HG02840 (cell line): ENCODE measurements around the gene HS3ST3A1.
"Not testable (repeated sequence)": the region's sequence is repeated elsewhere in the genome, so short reads cannot be mapped to it uniquely, and the experiment has no call there.

Source experiments
- ATAC-seq: cut with Tn5 transposase; IDR thresholded peaks from one replicate; pipeline ENCODE4 v1.9.1; 2021; ENCODE audit warnings: mild to moderate bottlenecking, moderate library complexity, moderate number of reproducible peaks; ENCODE audit not compliant: unreplicated experiment, low FRiP score

Gene HS3ST3A1

DNA sequence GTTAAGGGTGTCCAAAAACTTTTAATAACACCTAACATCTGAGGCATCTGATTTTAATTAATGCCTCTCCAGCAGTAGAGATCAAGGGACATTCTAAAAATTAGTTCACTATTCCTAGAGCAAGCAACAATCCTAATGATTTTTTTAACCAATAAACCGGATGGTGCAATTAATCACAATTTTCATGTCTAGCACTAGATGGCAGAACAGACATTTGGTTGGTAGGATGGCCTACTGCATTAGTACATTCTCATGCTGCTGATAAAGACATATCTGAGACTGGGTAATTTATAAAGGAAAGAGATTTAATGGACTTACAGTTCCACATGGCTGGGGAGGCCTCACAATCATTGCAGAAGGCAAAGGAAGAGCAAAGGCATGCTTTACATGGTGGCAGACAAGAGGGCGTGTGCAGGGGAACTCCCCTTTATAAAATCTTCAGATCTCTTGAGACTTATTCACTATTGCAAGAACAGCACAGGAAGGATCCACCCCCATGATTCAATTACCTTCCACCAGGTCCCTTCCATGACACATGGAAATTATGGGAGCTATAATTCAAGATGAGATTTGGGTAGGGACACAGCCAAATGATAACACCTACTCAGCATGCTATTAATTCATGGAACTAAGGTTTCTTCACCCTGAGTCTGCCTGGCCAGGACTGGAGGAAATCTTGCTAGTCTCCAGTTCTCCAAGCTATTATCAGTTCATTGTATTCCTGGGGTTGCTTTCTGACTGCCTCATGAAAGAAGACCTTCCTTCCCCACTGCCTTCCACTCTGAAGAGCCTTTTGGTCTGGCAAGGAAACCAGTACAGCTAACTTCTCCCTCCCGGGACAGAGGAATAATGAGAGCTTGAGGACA is 24.8 kb downstream of the HS3ST3A1 start:
- no peak for ATAC-seq

DNA sequence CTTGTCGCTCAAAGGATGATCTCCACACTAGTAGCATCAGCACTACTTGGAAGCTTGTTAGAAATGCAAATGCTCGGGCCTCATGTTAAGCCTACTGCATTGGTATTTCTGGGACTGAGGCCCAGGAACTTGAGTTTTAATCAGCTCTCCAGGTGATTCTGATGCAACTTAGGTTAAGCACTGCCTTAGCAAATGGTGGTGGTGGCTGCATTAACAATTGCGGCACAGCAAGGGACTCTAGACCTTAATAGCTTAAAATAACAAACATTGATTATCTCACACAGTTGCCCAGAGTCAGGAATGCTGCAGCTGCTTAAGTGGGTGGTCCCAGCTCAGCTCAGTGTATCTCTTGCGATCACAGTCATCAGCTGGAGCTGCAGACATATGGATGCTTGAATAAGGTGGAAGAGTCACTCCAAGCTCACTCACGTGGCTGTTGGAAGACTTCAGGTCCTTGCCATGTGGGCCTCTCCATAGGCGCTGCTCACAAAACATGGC is 25.8 kb downstream of the HS3ST3A1 start:
- ATAC-seq: no peak

DNA sequence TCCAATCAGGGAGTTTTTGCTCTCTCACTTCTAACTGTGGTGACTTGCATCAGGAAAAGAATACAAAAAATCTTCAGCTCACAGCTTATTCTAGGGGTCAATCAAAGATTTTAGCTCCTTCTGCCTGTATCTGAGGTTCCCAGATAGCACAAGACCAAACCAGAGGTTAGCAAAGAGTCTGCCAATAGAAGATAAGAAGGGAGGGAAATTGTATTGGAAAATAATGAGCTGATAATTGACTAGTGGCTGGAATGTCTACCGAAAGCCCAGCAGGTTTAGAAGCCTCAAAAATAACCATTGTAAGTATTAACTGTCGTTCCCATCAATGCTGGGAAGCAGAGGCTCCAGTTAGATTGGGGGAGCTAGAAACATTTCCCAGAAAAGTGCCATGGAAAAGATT is 26.3 kb downstream of the HS3ST3A1 start:
- ATAC-seq: no peak

DNA sequence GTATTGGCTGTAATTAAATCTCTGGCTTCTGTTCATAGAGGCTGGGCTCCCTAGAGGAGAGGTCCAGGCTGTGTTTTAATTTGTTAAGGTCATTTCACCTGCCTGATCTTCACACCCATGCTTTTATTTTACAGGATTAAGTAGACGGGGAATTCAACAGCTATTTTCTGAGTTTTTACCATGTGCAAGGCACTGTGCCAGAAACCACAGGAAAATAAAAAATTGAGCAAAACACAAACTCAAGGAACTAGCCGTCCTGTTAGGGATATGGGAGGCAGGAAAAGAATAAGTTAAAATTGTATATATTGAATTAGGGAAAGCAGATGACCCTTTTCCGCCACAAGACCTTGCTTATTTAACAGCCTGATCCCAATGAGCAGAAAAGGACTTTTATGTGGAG is 29.1 kb downstream of the HS3ST3A1 start:
- ATAC-seq: no peak

DNA sequence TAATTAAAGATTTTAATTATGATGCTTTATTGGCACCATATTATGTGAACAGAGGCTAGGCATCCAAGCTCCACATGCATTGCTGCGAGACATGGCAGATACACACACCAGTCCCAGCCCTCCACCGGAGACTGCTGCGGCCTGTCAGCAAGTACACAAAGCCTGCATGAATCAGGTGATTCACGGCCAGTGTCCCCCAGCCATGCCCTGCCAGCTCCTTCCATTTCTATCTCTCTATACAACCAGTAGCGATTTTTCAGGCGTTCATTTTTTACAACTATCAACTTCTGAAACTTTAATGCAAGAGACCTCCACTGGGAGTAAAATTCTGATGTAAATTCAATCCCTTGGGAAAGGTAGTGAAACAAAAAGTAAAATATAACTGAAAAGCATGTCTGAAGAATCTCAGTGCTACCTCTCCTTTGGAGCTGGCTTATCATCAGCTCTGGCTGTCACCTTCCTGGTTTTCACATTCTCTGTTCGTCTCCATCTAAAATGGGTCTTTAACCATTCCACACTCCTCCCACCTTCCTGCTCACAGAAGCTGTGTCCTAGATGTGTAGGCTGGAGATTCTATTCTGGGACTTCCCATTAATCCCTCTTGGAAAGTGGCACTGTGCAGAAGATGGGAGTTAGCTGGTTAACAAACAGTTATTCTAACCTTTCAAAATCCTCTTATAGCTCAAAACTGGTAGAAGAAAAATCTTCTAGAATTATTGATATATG is 32.2 kb downstream of the HS3ST3A1 start:
- no peak for ATAC-seq

DNA sequence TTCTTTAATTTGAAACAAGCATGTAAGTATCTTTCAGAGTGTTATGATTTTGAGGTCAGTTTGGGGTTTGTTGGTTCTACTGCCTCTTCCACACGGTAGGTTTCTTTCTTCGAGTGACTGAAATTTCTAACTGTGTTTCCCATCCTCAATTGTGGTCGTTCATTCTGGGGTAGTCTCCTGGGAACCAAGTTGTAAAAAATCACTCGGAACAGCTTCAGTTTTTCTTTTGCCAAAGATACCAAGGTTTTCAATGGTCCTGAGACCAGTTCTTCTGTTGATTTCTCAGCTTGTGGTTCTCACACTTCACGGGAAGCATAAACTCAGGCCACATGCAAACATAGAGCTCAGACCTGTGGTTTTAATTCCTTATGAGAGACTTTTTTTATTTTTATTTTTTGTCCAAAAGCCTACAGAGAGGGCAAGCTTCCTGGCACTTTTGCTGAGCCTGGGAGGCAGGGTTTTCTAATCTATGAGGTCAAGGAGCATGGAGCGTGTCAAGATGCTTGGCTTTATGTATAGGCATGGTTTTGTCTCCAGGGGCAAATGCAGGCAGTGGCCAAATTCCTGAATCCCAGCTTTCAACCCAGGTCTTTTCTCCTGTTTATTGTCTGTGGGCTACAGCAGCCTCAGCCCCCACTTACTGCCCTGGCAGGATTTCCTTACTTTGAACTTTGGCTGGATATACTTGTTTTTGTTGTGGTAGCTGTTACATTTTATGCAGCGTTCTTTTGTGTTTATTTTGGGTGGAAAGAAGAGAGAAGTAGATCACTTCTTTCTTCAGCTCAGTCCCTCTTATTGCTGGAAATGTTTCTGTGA is 32.9 kb downstream of the HS3ST3A1 start:
- ATAC-seq: no peak

DNA sequence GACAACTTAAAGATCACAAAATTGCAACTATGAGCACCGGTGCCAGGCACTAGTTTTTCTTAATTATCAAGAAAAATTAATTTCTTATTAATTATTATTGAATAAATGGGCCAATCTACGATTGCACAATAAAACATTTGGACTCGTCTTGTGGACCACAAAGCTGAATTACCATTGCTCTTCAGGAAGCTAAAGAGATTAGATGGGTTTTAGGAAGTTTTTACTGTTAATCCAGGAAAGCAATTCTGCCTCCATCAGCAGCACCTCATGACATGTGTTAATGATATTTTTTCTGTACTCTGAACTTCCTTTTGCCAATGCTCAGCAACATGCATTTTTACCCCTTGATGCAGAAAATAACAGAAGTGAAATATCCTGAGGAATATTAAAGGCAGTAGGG is 37.9 kb downstream of the HS3ST3A1 start:
- ATAC-seq: no peak

DNA sequence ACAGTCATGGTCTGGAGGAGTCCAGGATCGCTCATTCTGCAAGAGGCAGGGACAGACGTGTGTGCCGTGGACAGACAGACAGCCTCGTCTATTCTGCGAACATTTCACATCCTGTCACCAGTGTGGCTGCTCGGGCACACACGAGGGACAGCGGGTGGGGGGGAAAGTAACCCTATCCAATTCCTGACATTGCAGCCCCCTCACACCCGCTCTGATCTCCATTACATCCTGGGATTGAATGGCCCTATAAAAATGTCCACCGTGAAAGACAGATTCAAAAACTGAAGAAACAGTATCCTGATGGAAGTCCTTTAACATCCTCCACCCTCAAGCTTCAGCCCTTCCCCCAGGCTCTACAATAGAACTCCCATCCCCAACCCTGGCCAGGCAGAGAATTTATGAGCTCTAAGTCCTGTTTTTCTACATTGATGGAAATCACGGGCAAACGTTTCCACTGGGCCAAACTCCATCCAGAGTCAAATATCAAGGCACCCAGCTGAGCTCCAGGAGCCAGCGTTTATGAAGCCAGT is 39.4 kb downstream of the HS3ST3A1 start:
- ATAC-seq: no peak

DNA sequence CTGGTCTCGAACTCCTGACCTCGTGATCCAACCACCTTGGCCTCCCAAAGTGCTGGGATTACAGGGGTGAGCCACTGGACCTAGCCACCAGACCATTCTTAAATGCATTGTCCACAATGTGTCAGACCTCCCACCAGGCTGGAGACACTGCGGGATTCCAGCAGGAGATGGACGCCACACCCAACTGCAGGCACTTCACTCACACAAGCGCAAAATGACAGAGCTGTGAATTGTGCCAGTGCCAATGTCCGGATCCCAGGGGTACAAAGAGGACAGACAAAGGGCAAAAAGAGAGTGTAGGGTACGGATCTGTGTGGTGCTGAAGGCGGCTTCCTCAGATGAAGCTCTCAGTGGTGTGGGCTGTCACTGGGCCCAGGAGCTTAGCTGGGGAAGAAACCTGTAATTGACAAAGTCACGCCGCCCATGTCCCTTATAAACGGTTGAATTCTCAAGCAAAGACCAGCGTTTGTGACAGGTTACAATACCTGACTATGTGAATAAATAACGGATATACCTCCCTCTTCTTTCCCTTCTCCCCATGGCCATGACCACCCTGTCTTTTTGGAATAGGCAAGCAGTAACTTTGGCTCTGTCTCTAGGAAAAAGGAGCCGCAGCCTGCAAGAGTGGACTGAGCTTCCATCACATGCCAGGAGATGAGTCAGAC is 40.0 kb downstream of the HS3ST3A1 start:
- ATAC-seq: no peak

DNA sequence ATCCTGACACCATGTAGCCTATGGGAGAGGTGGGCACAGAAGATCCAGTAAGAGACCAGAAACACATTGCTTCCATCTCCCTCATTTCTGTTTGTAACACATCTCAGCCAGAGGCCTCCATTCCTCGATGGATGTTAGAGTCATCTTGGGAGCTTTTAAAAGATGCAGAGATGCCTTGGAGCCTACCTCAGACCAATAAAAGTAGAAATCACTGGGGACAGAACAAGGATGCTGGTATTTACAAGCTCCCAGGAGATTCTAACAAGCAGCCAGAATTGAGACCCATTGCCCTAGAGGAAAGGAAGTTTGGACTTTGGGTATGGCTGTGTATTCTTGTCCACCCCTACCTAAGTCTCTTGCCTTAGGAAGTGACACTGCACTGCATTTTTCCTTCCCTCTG is 40.8 kb downstream of the HS3ST3A1 start:
- ATAC-seq: no peak

DNA sequence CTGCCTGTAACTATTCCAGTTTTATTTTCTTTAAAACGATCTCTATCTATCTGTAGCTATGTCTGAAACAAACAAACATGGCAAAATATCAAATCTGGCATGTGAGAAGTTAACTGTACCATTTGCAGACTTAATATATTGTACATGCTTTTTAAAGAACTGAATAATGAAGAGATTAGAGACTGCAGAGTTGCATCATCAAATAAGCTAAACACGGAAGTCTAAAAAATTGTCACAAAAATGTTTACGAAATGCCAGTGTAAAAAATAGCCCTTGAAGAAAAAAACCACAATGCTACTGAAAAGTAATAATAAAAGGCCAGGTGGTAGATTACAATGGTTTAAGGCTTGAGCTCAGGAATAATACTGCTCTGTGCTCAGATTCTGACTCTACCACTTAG is 43.1 kb downstream of the HS3ST3A1 start:
- ATAC-seq: no peak

DNA sequence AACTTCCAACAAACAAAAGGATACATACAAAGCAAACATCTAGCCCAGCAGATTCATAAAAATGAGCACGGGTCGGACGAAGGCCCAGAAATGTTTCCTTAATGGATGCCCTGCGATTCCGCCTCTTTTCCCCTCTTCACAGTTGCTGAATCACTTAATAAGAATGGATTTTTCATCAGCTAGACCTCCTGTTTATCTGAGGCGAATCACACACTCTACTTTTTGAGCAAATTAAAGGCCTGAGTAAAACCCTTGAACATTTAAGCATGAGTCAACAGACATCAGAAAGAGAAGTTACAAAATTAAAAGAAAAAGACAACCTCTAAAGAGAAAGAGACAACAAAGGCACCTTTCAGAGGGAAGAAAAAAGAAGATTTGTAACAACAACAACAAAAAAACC is 44.7 kb downstream of the HS3ST3A1 start:
- no peak for ATAC-seq

DNA sequence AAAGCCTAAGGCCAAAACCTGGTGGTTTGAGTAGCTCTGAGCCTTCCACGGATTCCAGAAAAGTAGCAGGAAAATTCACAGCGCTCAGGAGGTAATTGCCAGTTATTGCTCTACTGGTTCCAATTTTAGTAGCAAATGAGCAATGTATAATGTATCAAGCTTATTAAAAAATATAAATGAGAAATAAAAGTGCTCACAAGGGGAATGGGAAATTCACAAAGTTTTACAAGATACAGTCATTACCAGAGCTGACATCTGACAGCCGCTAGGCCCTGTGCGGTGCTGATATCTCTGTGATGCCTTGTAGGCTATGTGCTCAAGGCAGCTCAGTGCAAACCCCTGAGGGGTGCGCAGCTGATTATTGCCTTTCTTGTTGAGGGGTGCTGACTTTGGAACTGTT is 47.5 kb downstream of the HS3ST3A1 start:
- ATAC-seq: no peak

DNA sequence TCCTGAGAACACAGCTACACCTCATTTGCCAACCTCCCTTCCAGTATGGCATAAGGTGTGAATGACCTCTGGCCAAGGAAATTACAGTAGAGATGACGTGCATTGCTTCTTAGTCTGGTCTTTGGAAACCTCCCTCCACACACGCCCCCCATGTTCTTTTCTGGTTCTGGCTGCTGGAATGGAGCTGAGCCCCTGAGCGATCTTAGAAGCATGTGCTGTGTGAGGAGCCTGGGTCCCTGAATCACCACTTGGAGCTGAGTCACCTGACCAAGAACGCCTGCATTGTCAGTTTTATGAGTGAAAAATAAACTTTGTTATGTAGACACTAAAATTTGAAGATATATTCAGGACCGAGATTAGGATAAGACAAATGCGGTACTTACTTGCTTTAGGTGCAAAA is 51.4 kb downstream of the HS3ST3A1 start:
- ATAC-seq: no peak

DNA sequence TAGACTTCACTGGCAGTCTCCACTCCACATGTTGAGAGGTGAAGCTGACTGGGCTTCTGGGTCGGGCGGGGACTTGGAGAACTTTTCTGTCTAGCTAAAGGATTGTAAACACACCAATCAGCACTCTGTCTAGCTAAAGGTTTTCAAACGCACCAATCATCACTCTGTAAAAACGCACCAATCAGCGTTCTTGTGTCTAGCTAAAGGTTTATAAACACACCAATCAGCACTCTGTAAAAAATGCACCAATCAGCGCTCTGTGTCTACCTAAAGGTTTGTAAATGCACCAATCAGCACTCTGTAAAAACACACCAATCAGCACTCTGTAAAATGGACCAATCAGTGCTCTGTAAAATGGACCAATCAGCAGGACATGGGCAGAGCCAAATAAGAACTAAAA is 53.2 kb downstream of the HS3ST3A1 start:
- not testable (repeated sequence) for ATAC-seq

DNA sequence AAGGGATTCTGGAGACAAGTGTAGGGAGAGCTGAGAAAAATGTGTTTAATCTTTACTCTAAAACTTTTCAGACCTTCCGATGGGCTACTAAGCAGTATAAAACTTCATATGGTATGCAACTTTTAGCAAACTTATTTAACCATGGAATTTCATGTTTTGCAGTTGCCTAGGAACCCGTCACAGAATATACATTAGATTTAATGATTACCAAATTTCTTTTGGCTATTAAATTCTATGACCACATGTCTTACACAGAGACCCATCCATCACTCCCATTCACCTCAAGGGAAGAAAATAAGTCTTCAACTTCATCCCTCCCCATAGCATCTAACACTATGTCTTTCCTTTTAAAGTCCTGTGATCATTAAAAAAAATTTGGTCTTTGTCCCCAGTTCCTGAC is 54.9 kb downstream of the HS3ST3A1 start:
- no peak for ATAC-seq

DNA sequence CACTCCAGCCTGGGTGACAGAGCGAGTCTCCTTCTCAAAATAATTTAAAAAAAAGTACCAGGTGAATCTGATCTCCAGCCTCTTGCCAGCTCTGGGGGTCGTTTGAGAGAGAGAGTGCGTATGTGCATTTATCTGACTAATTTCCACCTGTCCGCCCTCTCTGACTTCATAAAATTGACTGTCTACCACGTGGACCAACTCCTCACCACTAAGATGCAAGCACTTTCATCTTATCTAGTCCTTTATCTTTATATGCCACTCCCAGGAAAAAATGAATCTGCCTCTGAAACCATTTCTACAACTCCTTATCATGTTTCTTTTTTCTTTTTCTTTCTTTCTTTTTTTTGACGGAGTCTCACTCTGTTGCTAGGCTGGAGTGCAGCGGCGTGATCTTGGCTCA is 55.8 kb downstream of the HS3ST3A1 start:
- ATAC-seq: no peak

DNA sequence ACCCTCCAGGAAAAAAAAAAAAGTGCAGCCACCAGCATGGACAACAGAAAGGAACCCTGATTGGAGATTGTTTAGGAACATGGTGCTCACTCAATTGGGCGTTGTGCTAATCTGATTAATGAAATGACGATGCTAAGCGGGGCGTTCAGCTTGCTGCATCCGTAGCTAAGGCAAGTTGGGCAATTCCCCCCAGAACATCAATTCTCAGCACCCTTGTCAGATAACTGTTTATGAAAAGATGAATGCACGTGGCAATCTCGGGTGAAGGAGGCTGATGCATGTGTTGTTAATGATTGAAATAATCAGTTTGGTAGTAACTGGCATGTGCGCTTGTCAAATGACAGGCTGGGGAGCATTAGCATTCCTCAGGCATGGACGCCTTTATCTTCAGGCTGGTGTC is 57.0 kb downstream of the HS3ST3A1 start:
- ATAC-seq: no peak

DNA sequence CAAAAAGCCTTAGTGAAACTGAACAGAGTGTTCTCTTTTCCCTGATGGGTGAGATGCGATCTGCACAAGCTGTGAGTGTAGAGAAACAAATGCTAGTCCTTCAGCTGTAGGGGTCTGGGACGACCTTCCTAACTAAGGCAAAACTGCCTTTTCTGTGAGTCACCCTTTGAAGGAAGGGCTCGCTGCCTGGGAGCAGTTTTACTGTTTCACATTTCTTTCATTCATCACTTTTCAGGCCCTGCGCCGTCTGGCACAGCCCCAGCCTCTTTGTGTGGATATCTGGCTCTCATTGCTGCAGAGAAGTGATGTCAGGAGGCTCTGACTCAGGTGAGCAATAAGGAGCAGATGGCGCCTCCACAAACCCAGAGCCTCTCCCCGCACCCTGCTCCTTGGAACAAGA is 57.4 kb downstream of the HS3ST3A1 start:
- ATAC-seq: no peak

DNA sequence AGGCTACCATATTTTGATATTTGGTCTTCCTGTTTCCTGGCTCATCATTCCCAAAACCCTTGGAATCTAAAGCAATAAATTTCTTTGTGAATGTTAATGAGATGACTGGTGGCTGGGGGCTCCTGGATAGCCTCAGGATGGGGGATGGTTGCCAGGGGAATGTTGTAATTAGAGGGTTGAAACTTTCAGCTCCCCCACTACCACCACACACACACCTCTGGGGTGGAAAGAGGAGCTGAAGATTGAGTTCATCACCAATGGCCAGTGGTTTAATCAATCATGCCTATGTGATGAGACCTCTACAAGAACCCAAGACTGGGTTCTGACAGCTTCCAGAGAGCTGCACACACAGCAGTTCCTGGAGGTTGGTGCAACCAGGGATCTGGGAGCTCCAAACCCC is 59.1 kb downstream of the HS3ST3A1 start:
- no peak for ATAC-seq
